AG04450 (cell line): ENCODE results near the gene GCDH. TPM values are rescaled to one million over a fixed set of nuclear protein-coding genes. Genes with fewer than 3 reads are reported as not detected.

Source experiments
- CTCF ChIA-PET: fragments of 300-600, 350-600 bp; formaldehyde crosslinking; extraction: SDS; loops from one replicate; lab custom pipeline; 2022; ENCODE audit warnings: antibody characterized with exemption, inconsistent platforms; lab: Charles Lee
- POLR2A ChIA-PET: fragments of 350-600 bp; formaldehyde crosslinking; extraction: SDS; loops from one replicate; lab custom pipeline; 2021; ENCODE audit warnings: antibody characterized with exemption, inconsistent platforms; lab: Yijun Ruan, JAX
- DNase-seq: peaks from one replicate; pipeline ENCODE4 v3.0.0-alpha.2; 2011; ENCODE audit warnings: low read depth, low spot score
- H3K27ac ChIP-seq: one replicate; pipeline ENCODE4 v1.5.1; 2012; ENCODE audit warnings: low read depth, low read length, control low read depth
- H3K27me3 ChIP-seq: one replicate; pipeline ENCODE4 v1.6.0; 2012; ENCODE audit warnings: low read length; ENCODE audit not compliant: control insufficient read depth, insufficient read depth
- H3K4me3 ChIP-seq: 2 replicates; pipeline ENCODE4 v1.5.1; 2011; ENCODE audit warnings: mild to moderate bottlenecking, low read depth, low read length, control low read depth
- H3K9me3 ChIP-seq: 2 replicates; pipeline ENCODE4 v1.5.1; 2012; ENCODE audit warnings: low read length; ENCODE audit not compliant: control insufficient read depth, insufficient read depth
- CTCF ChIP-seq: IDR thresholded peaks from 2 replicates; pipeline ENCODE4 v1.5.1; 2011; ENCODE audit warnings: low read depth, low read length, control low read depth, inconsistent platforms
- polyA plus RNA-seq: library from polyadenylated mRNA; depleted of rRNA; stranded (reverse); fragments of >200 nt; gene quantifications from 2 replicates; pipeline ENCODE4 v1.2.3, GENCODE V29; 2011

The GCDH gene
- polyA plus RNA-seq, 1 experiment, result 11.4 TPM

- ChIA-PET POLR2A (interaction anchor here (0.7 to 1.4 kb wide), 8 partner anchors 9 to 167 kb away, joined by 3 to 7 read pairs (median 4); partner anchors contain the start of genes FARSA, GCDH, JUNB and SYCE2), CTCF (interaction anchor here (0.7 to 1.4 kb wide), 6 partner anchors 10 to 84 kb away, joined by 3 to 10 read pairs (median 4); partner anchors contain the start of gene GCDH)
- peak; percentile 76 for DNase-seq
Observed at GRCh38 chr19:12881172-12881808, 9.7 kb upstream of the GCDH start, which contains the start of gene DNASE2. TSS of gene DNASE2 (minus strand) at chr19:12881449. CDS start at chr19:12881375, 74 bp downstream.

GRCh38 chr19:12882589-12882988, 8.4 kb upstream of the GCDH start:
- H3K9me3 ChIP-seq, result peaks cover 24% of the 10 kb centered on the region
- DNase-seq, result no peak
- ChIA-PET CTCF (interaction anchor here (0.6 to 1.6 kb wide), 2 partner anchors 83 to 213 kb away, joined by 3 to 7 read pairs; no protein-coding TSS in a partner anchor), POLR2A (interaction anchor here (0.6 to 0.9 kb wide), 3 partner anchors 8 to 200 kb away, joined by 3 to 4 read pairs (median 4); no protein-coding TSS in a partner anchor)
- H3K4me3 ChIP-seq, result no peak overlapping the region
- TF ChIP-seq CTCF, result no peak
- peaks cover 33% of the 10 kb centered on the region for H3K27me3 ChIP-seq
- H3K27ac ChIP-seq, result no peak overlapping the region

More at GRCh38 chr19:12881172-12881808, 9.7 kb upstream of the GCDH start, which contains the start of gene DNASE2:
- Histone ChIP-seq H3K27ac (peak within 1 kb of the TSS; percentile 73), H3K9me3 (peaks cover 24% of the 10 kb centered on the region), H3K4me3 (peak within 1 kb of the TSS; percentile 82), H3K27me3 (peaks cover 25% of the 10 kb centered on the region)
- no peak for TF ChIP-seq CTCF

GRCh38 chr19:12884202-12884601, 6.8 kb upstream of the GCDH start:
- H3K4me3 ChIP-seq, result no peak overlapping the region
- no peak overlapping the region for H3K27ac ChIP-seq
- POLR2A ChIA-PET, result no interaction called here
- H3K27me3 ChIP-seq, result peaks cover 33% of the 10 kb centered on the region
- no peak for TF ChIP-seq CTCF
- peaks cover 24% of the 10 kb centered on the region for H3K9me3 ChIP-seq
- CTCF ChIA-PET, result interaction anchor here (0.6 to 3.5 kb wide), 3 partner anchors 36 to 122 kb away, joined by 3 to 17 read pairs (median 6); no protein-coding TSS in a partner anchor
- no peak for DNase-seq

GRCh38 chr19:12884627-12884925, 6.4 kb upstream of the GCDH start:
- no peak for TF ChIP-seq CTCF
- Histone ChIP-seq H3K9me3 (peaks cover 24% of the 10 kb centered on the region), H3K27me3 (peaks cover 33% of the 10 kb centered on the region), H3K4me3 (no peak overlapping the region), H3K27ac (no peak overlapping the region)
- no peak for DNase-seq
- CTCF ChIA-PET, result interaction anchor here (0.6 to 3.5 kb wide), 2 partner anchors 80 to 122 kb away, joined by 6 to 17 read pairs; no protein-coding TSS in a partner anchor
- POLR2A ChIA-PET, result no interaction called here
